Psoas muscle (tissue), 8 donors: ENCODE results near the gene GAB2. TPM values are rescaled to one million over a fixed set of nuclear protein-coding genes. Genes with fewer than 3 reads are reported as not detected.

ENCODE experiments used
- ATAC-seq, 4 donors: fragments of 200-7000 bp; cut with Tn5 transposase; one replicate each; pipeline ENCODE4 v1.9.1; 2020; ENCODE audit warnings: moderate library complexity in 3 of 4, mild to moderate bottlenecking in 2 of 4
- DNase-seq, 2 donors: peaks; one replicate each; pipeline ENCODE4 v3.0.0-alpha.2; 2020
- H3K27ac ChIP-seq: fragments of 200-600 bp; one replicate; pipeline ENCODE4 v1.8.0; 2022
- H3K27me3 ChIP-seq, 3 donors: fragments of 200-600 bp in 1 of 3; one replicate each; pipeline versions ENCODE4 v1.6.1 to v1.8.0; 2013 to 2022; ENCODE audit warnings: low read length in 2 of 3, mild to moderate bottlenecking in 2 of 3, moderate library complexity in 1 of 3; ENCODE audit not compliant: insufficient read depth in 3 of 3
- H3K36me3 ChIP-seq, 2 donors: fragments of 200-600 bp in 1 of 2; one replicate each; pipeline versions ENCODE4 v1.6.1 to v1.8.0; 2013 to 2022; ENCODE audit warnings: low read depth in 1 of 2, mild to moderate bottlenecking in 1 of 2, moderate library complexity in 1 of 2; ENCODE audit not compliant: insufficient read depth in 1 of 2
- H3K4me1 ChIP-seq: fragments of 200-600 bp; one replicate; pipeline ENCODE4 v1.8.0; 2022
- H3K4me3 ChIP-seq: fragments of 200-600 bp; one replicate; pipeline ENCODE4 v1.8.0; 2022; ENCODE audit warnings: mild to moderate bottlenecking
- H3K9me3 ChIP-seq: fragments of 200-600 bp; one replicate; pipeline ENCODE4 v1.8.0; 2022
- WGBS, 3 donors: extraction: QIAGEN DNeasy Blood & Tissue Kit; methylation state at CpG; one replicate each; pipeline versions ENCODE4 v1.1.6 to v1.1.7; 2013; 5-methylcytosine and 5-hydroxymethylcytosine counted together
- intact Hi-C, 2 donors: fragments of 100-400 bp; cut with DNase I; formaldehyde crosslinking; loops; one replicate each; pipeline versions ENCODE4 v1.11.0 to v1.14.2; 2022
- polyA plus RNA-seq, 3 donors: library from polyadenylated mRNA; stranded (reverse); fragments of 200-250 nt; gene quantifications; one replicate each; pipeline ENCODE4 v1.2.3, GENCODE V29; 2013
- total RNA-seq, 4 donors: library from RNA; stranded (reverse); fragmentation: NEBNext Ultra II Directional in 2 of 4; extraction: Animal tissue kit (Norgen Biotek cat#: 25700) in 2 of 4; gene quantifications; one replicate each; pipeline versions ENCODE4 v1.2.1 to v1.2.4, GENCODE V29; 2021 to 2023
- TF ChIP-seq, protein P1 (sequence below): fragments of 200-600 bp; IDR thresholded peaks from one replicate; pipeline ENCODE4 v1.8.0; 2022; ENCODE audit warnings: antibody characterized with exemption
- donor health status: healthy with polysubstance abuse.
- donor health status: DM: no; HTN: no; CAD: no; lungs with moderate emphysema.
- donor health status: Bipolar disorder and iron deficiency.
- donor health status: healthy.
- donor health status: DM: yes; HTN: yes; CAD: no.
- donor health status: DM: no; HTN: no; CAD: no.
- donor health status: DM: no; HTN: no; CAD: no.
- donor health status: DM: yes; HTN: yes; CAD: no.

GAB2 gene
- total and polyA plus RNA-seq, 7 donors: 2.7 to 6.3 (median 4.7) TPM

DNA sequence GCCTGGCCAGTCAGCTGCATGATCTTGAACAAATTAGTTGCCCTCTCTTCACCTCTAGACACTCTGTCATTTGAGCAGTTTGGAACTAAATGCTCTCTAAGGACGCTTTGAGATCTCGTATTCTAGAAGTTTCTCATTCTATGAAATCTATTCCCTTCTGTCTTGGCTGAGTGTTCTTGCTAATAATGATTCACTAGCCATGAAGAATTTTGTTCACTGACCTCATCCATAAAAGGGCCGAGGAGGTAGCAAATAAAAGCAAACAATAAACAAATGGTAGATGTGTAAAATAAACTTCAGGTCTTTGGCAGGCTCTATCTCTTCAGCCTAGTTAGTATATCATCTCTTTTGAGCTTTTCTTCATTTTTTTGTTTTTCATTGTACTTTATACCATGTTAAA lies 152.3 kb downstream of the GAB2 start:
- Histone ChIP-seq H3K36me3 (no peaks in the 10 kb centered on the region), H3K4me1 (peaks cover 7% of the 10 kb centered on the region), H3K4me3 (no peak overlapping the region), H3K27me3 (no peaks in the 10 kb centered on the region), H3K27ac (no peak overlapping the region), H3K9me3 (no peaks in the 10 kb centered on the region)
- TF ChIP-seq, protein P1, sequence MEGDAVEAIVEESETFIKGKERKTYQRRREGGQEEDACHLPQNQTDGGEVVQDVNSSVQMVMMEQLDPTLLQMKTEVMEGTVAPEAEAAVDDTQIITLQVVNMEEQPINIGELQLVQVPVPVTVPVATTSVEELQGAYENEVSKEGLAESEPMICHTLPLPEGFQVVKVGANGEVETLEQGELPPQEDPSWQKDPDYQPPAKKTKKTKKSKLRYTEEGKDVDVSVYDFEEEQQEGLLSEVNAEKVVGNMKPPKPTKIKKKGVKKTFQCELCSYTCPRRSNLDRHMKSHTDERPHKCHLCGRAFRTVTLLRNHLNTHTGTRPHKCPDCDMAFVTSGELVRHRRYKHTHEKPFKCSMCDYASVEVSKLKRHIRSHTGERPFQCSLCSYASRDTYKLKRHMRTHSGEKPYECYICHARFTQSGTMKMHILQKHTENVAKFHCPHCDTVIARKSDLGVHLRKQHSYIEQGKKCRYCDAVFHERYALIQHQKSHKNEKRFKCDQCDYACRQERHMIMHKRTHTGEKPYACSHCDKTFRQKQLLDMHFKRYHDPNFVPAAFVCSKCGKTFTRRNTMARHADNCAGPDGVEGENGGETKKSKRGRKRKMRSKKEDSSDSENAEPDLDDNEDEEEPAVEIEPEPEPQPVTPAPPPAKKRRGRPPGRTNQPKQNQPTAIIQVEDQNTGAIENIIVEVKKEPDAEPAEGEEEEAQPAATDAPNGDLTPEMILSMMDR: no peak
- ATAC-seq: no peak
- no peak for DNase-seq
- intact Hi-C loops: no loop called here
- WGBS, 3 donors: 25 to 38% (median 30%) methylated on average over 3 of the region's 3 CpGs

DNA sequence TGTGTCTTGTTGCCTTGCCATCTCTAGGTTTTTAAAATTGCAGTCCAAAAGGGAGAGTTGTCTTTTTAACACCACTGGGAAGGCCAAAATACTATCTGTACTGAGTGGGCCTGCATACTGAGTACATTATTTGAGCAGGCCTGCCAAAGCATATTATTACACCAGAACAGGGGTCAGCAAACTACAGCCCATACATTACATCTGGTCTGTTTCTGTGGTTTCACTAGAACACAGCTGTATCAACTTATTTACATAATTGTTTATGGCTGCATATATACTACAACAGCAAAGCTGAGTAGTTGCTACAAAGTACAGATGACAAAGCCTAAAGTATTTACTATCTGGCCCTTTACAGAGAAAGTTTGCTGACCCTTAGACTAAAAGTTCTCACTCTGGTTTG lies 154.9 kb downstream of the GAB2 start:
- Histone ChIP-seq H3K9me3 (no peaks in the 10 kb centered on the region), H3K27ac (no peak overlapping the region), H3K4me1 (peaks cover 7% of the 10 kb centered on the region), H3K4me3 (no peak overlapping the region), H3K36me3 (no peaks in the 10 kb centered on the region), H3K27me3 (no peaks in the 10 kb centered on the region)
- TF ChIP-seq, protein P1: no peak
- DNase-seq (no peak), ATAC-seq (no peak)
- intact Hi-C loops: no loop called here

DNA sequence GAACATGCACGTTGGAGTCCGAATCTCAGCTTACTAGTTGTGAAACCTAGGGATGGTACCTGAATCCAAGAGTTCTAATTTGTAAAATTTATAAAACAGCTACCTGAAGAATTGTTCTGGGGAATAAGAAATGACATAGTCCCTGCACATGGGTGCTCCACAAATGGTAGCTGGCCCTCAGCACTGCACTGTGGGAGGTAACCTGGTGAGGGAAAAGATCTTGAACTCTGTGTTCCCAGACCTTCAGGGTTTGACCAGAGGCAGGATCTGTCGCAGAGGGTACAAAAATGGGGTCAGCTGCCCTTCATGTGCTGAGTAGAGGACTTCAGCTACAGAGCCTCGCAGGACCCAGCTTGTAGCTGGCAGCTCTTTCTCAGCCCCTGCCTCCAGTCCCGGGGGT lies 155.4 kb downstream of the GAB2 start:
- no peak for ATAC-seq
- Histone ChIP-seq H3K36me3 (no peaks in the 10 kb centered on the region), H3K9me3 (no peaks in the 10 kb centered on the region), H3K4me3 (no peak overlapping the region), H3K27ac (no peak overlapping the region), H3K27me3 (no peaks in the 10 kb centered on the region), H3K4me1 (peaks cover 7% of the 10 kb centered on the region)
- DNase-seq: no peak
- TF ChIP-seq, protein P1: no peak
- WGBS, 3 donors: 78 to 86% (median 85%) methylated on average over 5 of the region's 5 CpGs
- intact Hi-C loops: no loop called here

DNA sequence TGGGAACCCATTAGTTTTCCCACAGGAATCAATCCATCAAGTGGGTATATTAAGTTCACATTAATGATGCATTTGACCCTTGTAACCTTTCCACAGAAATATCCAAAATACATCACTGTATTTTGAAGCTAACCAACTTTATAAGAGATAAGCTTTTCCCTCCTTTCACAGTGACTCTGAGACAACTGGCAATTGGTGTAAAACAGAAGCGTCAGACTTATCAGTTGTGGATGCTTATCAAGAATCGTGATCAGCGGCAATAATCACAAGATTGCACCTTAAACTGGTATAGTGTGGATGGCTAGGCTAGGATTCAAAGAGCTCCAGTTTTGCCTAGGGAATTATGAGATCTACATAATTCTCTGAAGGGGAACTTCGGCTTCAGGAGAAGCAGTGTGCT lies 155.8 kb downstream of the GAB2 start:
- peaks cover 7% of the 10 kb centered on the region for H3K4me1 ChIP-seq
- intact Hi-C loops: no loop called here
- H3K27ac ChIP-seq: no peak overlapping the region
- 90 to 97% (median 95%) methylated on average over 4 of the region's 4 CpGs for WGBS, 3 donors
- H3K4me3 ChIP-seq: no peak overlapping the region
- no peaks in the 10 kb centered on the region for H3K36me3 ChIP-seq
- H3K27me3 ChIP-seq: no peaks in the 10 kb centered on the region
- TF ChIP-seq, protein P1: no peak
- H3K9me3 ChIP-seq: no peaks in the 10 kb centered on the region
- no peak for DNase-seq
- no peak for ATAC-seq

DNA sequence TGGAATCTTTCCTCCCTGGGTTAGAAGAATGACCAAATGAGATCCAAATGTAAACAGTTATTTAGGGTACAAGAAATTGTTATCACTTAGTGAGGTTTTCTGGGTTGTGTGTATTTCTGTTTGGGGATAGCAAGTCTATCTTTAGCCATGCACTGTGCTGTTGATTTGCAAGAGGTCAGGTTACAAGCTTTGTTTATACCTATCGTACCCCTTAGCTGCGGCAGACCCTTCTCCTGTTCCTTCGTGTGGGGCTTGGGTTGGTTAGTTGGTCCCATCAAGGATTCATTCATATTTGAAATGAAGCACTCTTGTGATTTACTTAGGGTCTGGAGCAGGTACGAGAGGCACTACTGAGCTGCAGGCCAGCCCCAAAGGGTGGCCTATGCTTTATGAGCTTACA lies 156.3 kb downstream of the GAB2 start:
- WGBS, 3 donors: 50 to 55% (median 52%) methylated on average over 4 of the region's 4 CpGs
- DNase-seq (no peak), ATAC-seq (no peak)
- no peaks in the 10 kb centered on the region for H3K36me3 ChIP-seq
- TF ChIP-seq, protein P1: no peak
- intact Hi-C loops: no loop called here
- H3K27ac ChIP-seq: no peak overlapping the region
- peaks cover 7% of the 10 kb centered on the region for H3K4me1 ChIP-seq
- H3K27me3 ChIP-seq: no peaks in the 10 kb centered on the region
- H3K4me3 ChIP-seq: no peak overlapping the region
- no peaks in the 10 kb centered on the region for H3K9me3 ChIP-seq
